Nephron progenitor cell (in vitro differentiated cells): ENCODE measurements around the gene EME1.

Experiments used
- DNase-seq: peaks from one replicate; pipeline ENCODE4 v3.0.0; 2021
- H3K27ac Mint-ChIP-seq: 2 replicates; pipeline ENCODE4 v1.8.0; 2021; ENCODE audit warnings: mild to moderate bottlenecking, moderate library complexity, mixed read lengths
- H3K27me3 Mint-ChIP-seq: 2 replicates; pipeline ENCODE4 v1.8.0; 2021; ENCODE audit warnings: mild to moderate bottlenecking, low read depth, mixed read lengths; ENCODE audit not compliant: poor library complexity
- H3K36me3 Mint-ChIP-seq: 2 replicates; pipeline ENCODE4 v1.8.0; 2021; ENCODE audit warnings: low read depth, mixed read lengths
- H3K4me1 Mint-ChIP-seq: 2 replicates; pipeline ENCODE4 v1.8.0; 2021; ENCODE audit warnings: mixed read lengths
- H3K4me3 Mint-ChIP-seq: 2 replicates; pipeline ENCODE4 v1.8.0; 2021; ENCODE audit warnings: mild to moderate bottlenecking, moderate library complexity, mixed read lengths
- H3K9me3 Mint-ChIP-seq: 2 replicates; pipeline ENCODE4 v1.8.0; 2021; ENCODE audit warnings: mild to moderate bottlenecking, moderate library complexity, mixed read lengths
- TF ChIP-seq, protein P1 (sequence below): fragments of 200-600 bp; sonication (generic); IDR thresholded peaks from 2 replicates; pipeline ENCODE4 v1.5.0; 2021; ENCODE audit warnings: antibody characterized with exemption

EME1 gene

DNA sequence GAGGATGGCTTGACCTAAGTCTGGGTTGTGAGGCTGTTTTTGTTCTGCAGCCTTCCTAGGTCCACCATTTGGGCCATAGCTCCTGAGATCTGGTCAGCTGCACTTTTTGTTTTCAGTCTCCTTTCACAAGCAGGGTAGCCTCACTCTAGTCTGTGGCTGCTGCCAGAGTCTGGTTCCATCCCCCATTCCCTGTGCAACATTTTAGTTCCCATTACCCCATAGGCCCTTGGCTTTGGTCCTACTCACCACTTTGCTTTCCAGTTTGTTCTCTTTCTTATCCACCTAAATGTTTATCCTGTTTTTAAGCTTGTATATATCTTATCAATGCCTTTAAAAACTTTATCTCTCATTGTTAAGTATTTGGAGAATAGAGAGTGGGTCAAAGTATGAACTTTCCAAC is 33.6 kb upstream of the EME1 start:
- no peaks in the 10 kb centered on the region for H3K27me3 Mint-ChIP-seq
- peaks cover 33% of the 10 kb centered on the region for H3K9me3 Mint-ChIP-seq
- peaks cover 10% of the 10 kb centered on the region for H3K36me3 Mint-ChIP-seq
- DNase-seq = no peak
- no peak overlapping the region for H3K4me3 Mint-ChIP-seq
- TF ChIP-seq, protein P1, sequence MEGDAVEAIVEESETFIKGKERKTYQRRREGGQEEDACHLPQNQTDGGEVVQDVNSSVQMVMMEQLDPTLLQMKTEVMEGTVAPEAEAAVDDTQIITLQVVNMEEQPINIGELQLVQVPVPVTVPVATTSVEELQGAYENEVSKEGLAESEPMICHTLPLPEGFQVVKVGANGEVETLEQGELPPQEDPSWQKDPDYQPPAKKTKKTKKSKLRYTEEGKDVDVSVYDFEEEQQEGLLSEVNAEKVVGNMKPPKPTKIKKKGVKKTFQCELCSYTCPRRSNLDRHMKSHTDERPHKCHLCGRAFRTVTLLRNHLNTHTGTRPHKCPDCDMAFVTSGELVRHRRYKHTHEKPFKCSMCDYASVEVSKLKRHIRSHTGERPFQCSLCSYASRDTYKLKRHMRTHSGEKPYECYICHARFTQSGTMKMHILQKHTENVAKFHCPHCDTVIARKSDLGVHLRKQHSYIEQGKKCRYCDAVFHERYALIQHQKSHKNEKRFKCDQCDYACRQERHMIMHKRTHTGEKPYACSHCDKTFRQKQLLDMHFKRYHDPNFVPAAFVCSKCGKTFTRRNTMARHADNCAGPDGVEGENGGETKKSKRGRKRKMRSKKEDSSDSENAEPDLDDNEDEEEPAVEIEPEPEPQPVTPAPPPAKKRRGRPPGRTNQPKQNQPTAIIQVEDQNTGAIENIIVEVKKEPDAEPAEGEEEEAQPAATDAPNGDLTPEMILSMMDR = no peak
- no peak overlapping the region for H3K27ac Mint-ChIP-seq
- H3K4me1 Mint-ChIP-seq = peaks cover 2% of the 10 kb centered on the region

DNA sequence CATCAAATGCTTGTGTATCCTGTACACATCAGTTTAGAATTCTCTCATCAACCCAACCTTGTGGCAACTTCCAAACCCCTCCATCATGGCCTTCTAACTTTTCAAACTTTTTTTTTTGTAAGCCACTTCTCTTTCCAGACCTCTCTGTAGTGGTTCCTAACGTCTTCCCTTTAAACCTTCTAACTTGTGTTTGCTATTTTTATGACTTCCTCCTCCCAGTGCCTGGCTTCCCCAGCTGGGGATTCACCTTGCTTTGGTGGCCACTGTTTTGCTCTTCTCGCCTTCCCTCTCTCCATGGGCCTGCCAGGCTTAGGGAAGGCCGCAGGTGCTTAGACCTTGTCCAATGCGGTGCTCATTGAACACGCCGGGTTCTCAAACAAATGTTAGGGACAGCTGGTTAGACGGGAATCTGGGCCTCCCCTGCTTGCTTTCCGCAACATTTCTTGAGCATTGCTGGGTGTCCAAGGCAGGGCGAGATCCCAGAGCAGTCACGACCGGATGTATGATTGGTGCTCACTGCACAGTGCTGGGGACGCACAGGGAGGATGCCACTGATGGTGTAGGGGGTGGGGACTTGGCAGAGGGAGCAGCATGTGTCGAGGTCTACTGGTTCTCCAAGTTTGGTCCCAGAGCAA is 28.2 kb upstream of the EME1 start:
- peaks cover 3% of the 10 kb centered on the region for H3K27me3 Mint-ChIP-seq
- no peaks in the 10 kb centered on the region for H3K36me3 Mint-ChIP-seq
- peaks cover 14% of the 10 kb centered on the region for H3K9me3 Mint-ChIP-seq
- TF ChIP-seq, protein P1 = no peak
- peak overlapping the region; percentile 80 for H3K4me3 Mint-ChIP-seq
- no peak for DNase-seq
- H3K4me1 Mint-ChIP-seq = peaks cover 41% of the 10 kb centered on the region
- H3K27ac Mint-ChIP-seq = no peak overlapping the region

DNA sequence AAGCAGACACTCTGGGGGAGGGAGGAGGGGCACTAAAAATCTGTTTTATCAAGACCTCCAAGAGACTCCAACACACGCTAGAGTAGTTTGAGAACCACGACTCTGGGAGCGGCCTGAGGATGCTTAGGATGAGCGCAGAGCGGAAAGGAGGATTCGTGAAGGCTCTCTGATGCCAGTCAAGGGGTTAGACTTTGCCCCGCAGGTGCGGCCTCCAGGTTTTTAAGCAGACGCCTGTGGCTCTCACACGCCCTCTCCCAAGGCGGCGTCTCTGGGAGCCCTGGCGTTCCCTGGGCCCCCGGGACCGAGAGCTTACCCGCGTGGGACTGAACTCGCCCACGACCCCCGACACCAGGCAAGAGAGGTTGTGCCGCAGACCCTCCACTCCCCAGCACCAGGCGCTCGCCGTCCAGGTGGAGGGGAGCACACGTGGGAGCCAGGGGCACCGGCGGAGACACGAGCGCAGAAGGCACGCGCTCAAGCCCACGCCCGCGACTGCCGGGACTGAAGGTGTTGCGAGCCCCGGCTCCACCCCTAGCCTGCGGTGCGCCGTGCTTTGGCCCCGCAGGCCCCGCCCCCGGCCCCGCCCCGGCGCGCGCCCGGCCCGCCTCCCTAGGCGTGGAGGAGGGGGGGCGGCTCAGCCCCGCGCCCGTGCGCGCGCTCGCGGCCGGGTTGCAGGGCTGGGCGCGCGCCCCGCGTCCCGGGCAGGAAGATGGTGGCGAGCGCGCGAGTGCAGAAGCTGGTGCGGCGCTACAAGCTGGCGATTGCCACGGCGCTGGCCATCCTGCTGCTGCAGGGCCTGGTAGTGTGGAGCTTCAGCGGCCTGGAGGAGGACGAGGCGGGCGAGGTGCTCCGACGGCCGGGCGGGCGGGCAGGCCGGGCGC is 27.4 kb upstream of the EME1 start, which contains the start of gene XYLT2:
Gene XYLT2 (plus strand): TSS at position 695 of the 881 bp plus-strand sequence. CDS start 15 bp downstream, at position 710.
- H3K4me3 Mint-ChIP-seq = peak within 1 kb of the TSS; percentile 95
- H3K27me3 Mint-ChIP-seq = peaks cover 6% of the 10 kb centered on the region
- peaks cover 9% of the 10 kb centered on the region for H3K9me3 Mint-ChIP-seq
- peaks cover 45% of the 10 kb centered on the region for H3K4me1 Mint-ChIP-seq
- peaks cover 3% of the 10 kb centered on the region for H3K36me3 Mint-ChIP-seq
- H3K27ac Mint-ChIP-seq = no peak within 1 kb of the TSS
- DNase-seq = peak; percentile 93
- TF ChIP-seq, protein P1 = no peak

GRCh38 chr17:50346313-50347116 is 26.5 kb upstream of the EME1 start:
- peak overlapping the region; percentile 95 for H3K4me3 Mint-ChIP-seq
- peaks cover 51% of the 10 kb centered on the region for H3K4me1 Mint-ChIP-seq
- H3K27ac Mint-ChIP-seq = no peak overlapping the region
- peaks cover 4% of the 10 kb centered on the region for H3K9me3 Mint-ChIP-seq
- DNase-seq = peak; percentile 81
- H3K36me3 Mint-ChIP-seq = peaks cover 10% of the 10 kb centered on the region
- TF ChIP-seq, protein P1 = no peak
- peaks cover 6% of the 10 kb centered on the region for H3K27me3 Mint-ChIP-seq

DNA sequence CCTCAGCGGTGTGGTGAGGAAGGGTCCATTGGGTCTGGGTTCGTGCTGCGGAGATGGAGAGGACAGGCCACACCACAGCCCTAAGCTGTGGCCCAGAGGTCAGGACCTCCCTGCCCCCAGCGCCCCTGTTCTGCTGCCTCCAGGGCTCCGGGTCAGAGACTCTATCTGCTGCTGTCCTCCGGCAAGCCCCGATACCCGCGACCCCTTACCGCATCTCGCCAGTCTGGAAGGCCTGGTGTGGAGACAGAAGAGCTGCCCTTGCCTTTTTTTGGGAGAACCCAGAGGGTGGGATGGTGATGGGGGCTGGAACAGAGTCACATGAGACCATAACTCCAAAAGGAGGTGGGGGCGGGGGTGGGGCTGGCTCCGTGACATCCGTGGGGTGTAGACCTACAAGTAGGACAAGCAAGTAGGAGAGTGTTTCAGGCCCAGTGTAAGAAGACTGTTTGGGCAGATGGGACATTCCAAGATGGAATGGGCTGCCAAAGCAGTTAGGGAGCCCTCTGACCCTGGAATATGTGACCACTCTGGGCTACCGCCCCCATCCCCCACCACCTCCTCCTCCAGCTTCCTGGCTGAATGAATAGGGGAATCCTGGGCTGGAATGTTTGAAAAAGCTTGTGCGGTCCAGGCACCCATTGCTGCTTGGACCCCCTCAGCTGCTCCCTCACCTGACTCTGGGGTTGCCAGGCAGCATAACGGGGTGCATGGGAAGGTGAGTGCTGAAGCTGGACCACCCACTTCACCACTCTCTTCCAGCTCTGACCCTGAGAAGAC is 25.7 kb upstream of the EME1 start:
- Mint-ChIP-seq H3K27ac (no peak overlapping the region), H3K9me3 (no peaks in the 10 kb centered on the region), H3K27me3 (peaks cover 6% of the 10 kb centered on the region), H3K36me3 (peaks cover 17% of the 10 kb centered on the region), H3K4me1 (peaks cover 51% of the 10 kb centered on the region), H3K4me3 (peak overlapping the region; percentile 95)
- DNase-seq = peak; percentile 36
- TF ChIP-seq, protein P1 = no peak
